Measurements from ENCODE around the gene HNRNPA3.
"Not testable (repeated sequence)": the region's sequence is repeated elsewhere in the genome, so short reads cannot be mapped to it uniquely, and the experiment has no call there.

The HNRNPA3 gene

DNA sequence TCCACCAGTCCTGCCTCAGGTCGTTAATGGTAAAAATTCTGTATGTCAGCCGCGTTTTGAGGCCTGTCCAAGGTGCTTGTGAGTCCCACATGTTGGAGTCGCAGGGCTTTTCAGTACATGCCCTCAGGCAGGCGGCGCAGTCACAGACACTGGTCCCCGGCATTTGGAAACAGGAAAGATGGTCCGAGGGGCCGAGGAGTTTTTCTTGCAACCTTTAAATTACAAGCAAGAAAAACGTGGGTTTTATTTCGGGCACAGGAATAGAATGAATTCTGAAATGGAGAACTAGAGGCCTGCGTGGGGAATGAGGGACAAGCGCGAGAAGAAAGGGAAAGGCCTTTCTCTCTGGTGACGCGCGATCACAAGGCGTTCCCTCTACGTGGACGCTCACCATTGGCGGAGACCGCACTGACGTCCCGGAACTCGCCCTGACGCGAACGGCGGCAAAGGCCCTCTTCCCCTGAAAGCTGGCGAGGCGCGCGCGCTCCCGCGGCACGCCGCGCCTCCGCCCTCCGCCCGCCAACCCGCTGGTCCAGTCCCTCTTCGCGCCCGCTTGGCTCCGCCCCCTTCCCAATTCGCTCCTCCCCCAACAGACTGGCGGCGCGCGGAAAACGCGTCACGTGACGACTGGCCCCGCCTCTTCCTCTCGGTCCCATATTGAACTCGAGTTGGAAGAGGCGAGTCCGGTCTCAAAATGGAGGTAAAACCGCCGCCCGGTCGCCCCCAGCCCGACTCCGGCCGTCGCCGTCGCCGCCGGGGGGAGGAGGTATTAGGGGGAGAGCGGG lies at the start of gene HNRNPA3:
Gene HNRNPA3, plus strand, starts transcription at position 689 of the 785 bp plus-strand sequence. Its CDS starts 6 bp downstream, at position 695.
- peak; percentile 99 for DNase-seq (ENCODE audit: low spot score)

DNA sequence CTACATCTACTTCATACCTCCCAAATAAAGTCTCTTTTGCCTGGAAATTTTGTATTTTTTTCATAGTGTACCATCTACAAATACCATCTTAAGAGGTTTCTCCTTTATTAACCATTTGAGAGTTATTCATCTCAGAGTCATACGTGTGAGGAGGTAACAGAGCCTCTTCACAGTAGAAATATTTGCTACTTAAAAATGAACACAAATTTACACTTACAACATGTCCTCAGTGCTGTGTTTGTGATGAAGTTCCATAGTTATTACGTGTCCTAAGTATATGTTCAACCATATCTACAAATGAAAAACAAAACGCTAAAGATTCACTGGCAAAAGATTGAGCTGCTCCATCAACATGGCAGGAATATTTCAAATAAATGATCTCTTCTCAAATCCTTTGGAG lies 48.5 kb upstream of the HNRNPA3 start:
- no peak for DNase-seq (ENCODE audit: low spot score)

DNA sequence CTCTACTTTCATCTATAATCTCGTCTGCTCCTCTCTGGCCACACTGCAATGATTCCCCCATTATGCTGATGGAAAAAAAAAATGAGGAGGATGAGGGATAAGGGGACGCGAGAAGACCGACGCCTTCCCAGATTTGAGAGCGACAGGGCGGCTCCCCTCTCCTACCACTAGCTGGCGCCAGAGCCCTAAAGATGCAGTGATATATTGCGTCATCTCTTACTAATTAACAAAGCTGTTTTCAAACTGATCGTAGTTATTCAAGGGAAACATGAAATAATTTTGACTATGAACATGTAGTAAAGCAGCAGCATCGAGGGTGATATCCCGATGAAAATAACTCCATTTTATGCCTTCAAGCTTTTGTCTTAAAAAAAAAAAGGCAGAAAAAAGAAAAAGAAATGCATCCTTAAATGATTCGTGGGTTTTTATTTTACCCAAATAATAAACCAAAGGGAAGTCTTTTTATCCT lies 48.0 kb upstream of the HNRNPA3 start:
- peak; percentile 71 for DNase-seq (ENCODE audit: low spot score)

DNA sequence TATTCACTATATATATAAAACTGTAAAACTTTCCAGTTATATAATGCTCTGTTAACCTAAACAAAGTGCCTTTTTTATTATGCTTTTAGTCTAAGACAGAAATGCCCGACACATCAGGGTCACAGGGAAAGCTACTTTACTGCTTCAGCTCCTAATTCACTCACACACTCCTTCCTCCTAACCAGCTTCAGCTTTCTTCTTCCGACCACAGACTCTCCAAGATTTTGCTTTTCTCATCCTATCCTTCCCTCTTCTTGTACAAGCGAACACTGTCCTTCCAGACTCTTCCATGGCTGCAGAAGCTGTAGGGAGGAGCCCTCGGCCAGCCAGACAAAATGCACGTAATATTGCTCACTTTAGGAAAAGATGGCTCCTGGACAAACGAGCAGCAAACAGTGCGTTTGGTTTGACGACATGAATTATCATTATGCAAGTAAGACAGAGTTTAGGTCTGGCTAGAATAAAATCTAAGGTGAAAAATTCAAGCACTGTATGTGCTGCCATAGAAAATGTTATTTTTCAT lies 47.5 kb upstream of the HNRNPA3 start:
- DNase-seq (ENCODE audit: low spot score): peak; percentile 32

DNA sequence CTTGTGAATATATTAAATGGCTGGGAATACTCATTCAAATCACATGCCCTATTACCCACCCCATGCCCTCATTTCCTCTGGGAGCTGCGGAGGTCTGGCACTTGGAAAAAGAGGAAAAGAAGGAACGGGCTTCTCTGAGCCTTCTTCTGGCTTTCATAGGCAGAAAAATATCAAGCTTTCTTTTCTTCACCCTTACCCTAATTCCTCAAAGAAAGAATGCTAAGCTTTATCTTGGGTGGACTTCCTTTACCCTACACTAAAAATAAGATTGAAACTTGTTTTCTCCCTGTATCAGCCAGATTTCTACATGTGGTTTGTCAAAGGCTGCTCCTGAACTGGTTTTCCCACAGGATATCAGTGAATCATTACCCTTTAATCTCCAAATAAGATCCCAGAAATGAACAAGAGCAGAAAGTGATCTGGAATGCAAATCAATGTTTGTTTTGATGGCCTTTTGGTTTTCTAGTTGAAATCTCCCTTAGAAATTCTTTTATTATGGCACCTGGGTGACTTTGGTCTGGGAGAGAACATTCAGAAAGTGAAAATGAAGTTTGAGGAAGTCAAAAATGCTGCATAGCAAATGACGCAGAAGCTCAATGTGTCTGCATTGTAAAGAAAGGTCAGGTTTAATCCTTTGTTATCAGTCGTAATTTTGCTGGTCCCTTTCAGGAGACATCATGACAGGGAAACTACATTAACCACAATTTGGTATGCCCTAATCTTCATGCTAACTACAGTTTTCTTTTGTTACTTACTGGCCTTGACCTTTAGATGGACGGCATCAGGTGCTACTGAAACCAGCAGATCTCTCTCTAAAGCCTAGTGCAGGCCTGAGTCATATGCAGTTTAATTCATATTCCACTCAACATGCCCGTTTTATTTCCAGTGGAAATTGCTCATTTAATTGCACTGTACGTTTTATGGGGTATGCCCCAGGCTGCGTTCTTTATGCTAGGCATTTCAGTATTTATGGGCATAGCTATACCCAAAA lies 46.6 kb upstream of the HNRNPA3 start:
- peak; percentile 18 for DNase-seq (ENCODE audit: low spot score)

DNA sequence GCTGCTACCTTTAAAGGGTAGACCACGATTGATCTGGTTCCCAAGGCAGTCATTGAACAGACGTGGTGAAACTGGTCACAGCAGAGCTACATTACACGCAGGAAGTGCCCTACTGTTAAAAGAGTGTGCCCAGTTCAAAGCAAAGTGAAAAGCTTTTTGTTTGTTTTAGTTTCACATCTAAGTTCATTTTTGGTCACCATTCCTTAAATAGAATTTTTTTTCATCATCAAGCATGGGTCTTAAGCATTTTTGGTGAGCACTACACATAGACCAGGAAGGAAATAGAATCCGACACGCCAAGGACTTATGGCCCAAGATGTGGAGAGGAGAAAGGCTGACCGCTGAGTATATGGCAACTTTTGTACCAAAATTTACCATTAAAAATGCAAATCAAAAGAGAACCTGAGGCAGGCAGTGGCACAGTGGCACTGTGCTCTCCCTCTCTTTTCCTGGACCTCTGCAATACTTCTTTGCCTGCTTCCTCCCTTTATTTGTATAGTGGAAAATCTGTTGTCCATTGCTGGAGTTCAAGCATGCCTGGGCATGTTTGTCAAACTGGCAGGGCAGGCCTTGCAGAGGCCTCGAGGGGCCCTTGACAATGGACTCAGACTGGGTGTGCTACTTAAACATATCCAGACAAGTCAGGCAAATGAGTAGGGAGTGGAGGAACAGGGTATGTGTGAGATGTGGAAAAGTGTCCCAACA lies 42.6 kb upstream of the HNRNPA3 start:
- DNase-seq (ENCODE audit: low spot score): no peak

DNA sequence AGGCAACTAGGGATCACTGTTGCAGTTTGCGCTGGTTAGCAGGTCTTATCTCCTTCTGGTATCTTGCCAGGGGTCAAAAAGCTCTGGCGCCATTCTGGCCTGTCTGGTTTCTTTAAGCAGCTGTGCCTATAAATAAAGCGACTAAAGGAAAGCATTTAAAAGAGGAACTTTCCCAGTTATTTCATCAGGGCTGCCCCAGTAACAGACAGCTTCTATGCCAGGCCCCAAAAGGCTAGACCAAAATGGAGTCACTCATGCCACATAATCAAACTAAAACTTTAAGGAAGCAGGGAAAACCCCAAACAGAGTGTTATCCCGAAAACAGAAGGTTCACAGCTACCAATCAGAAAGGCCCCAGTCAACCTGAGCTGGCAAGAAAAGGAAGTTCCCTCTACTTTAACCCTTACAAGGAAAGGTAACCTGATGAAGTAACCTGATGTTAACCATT lies 41.2 kb upstream of the HNRNPA3 start:
- DNase-seq (ENCODE audit: low spot score): no peak

DNA sequence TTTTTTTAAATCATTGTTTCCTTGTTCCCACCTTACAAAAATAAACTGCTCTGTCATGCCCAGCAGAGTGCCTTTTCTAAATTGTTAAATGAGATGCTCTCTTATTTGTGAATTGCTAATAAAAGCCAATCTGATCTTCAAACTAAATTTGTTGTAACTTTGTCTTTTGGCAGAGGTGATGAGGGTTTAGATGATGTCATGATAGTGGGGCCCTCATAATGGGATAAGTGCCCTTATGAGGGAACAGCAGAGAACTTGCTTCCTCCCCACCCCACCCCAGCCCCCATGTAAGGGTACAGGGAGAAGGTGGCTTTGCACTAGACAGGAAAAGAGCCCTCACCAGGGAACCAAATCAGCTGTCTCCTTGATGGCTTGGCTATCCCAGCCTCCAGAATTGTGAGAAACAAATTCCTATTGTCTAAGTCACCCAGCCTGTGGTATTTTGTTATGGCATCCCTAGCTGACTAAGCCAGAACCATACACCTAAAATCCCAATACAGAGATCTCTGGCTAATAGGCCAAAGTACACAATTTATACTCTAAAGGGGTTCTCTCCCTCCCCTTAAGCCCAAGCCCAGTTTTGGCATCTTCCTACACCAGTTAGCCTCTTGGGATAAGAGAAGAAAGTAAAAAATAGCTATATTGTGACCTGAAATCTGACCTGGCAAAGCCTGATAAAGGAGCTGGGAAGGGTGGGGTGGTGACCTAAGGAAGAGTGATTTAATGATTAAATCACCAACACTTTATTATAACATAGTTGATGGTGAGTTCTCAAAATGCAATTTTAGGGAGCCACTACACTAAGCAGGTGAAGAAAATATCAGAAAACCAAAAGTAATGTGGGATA lies 40.3 kb upstream of the HNRNPA3 start:
- peak; percentile 54 for DNase-seq (ENCODE audit: low spot score)

DNA sequence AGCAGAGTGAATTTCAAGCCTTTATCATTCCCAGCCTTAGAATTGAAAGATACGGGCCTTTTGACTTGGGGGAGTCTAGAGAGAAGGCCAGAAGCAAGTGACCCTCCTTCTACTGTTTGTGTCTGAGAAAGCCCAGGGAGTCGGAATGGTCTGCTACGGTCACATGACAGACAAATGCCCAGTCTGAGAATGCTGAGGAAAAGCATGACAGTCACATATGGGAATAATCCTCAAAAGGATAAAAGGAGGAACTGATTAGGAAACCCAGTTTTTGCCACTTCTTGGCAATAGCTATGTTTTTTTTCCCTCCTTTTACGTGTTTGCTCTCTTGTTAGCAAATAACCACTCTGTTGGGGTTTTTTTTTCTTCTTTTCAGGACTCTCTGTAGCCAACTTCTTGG lies 38.1 kb upstream of the HNRNPA3 start:
- DNase-seq (ENCODE audit: low spot score): no peak

DNA sequence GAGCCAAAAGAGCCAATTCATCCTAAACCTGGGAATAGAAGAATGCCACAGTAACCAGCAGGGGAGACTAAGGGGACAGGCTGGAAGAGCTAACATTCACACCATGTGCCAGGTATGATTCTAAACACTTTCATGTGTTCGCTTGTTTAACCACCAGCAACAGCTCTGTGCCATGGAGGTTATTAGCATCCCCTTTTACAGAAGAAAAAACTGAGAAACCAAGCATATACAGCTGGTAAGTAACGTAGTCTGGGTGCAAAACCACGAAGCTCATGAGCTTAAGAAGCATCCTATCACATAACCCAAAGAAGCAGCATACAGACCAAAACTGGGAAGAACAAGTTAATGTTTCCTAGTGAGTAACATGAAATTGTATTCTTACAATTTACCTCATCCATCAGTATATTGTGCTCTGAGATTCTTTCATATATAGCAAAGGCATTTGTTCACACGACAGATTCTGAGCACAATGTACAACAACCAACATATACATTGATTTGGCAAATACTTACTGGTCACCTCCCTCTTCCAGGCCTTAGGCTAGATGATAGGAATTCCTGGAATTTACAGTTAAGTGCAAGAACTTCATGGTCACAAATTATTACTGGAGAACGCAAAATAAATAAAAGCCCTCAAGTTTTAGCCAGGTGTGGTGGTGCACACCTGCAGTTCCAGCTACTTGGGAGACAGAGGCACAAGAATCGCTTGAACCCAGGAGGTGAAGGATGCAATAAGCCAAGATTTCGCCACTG lies 36.5 kb upstream of the HNRNPA3 start:
- no peak for DNase-seq (ENCODE audit: low spot score)

DNA sequence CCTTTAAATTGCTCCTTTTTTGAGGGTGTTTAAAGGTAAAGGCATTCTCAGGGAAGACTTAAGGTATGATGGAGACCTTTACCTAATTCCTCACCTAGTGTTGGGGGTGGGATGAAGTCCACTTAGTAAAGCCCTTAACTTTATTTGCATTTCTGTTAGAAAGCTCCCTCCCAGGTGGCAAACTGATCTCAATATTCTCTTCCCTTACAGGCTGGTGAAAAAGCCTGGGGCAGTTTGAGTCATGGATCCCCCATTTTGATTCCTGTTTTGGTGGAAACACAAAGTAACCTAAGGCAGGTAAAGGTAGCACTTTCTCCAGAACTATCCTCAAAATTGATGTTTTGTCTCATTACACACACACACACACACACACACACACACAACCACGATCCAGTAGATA lies 33.8 kb upstream of the HNRNPA3 start:
- no peak for DNase-seq (ENCODE audit: low spot score)

DNA sequence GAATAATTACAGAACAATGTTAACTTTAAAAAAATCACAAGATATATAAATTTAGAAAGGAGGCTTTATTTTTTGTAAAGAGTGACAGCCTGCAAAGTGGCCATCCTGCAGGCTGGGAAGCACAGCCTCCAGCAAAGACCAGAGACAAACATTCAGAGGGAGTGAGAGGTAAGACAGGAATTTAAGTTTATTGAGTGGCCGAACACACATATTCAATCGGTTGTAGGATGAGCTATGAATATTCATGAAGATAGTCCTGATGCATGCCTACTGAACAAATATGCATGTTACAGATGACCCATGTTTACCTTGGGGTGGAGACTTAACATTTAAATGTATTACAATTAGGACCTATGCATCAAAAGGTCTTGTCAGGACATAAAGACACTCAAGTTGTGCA lies 33.4 kb upstream of the HNRNPA3 start:
- no peak for DNase-seq (ENCODE audit: low spot score)

DNA sequence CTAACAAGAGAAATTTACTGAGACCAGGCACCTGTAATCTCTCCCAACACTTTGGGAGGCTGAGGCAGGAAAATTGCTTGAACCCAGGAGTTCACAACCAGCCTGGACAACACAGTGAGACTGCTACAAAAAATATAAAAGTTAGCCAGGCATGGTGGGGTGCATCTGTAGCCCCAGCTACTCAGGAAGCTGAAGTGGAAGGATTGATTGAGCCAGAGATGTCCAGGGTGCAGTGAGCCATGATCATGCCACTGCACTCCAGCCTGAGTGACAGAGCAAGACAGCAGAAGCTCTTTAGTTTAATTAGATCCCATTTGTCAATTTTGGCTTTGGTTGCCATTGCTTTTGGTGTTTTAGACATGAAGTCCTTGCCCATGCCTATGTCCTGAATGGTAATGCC lies 32.9 kb upstream of the HNRNPA3 start:
- not testable (repeated sequence) for DNase-seq (ENCODE audit: low spot score)

DNA sequence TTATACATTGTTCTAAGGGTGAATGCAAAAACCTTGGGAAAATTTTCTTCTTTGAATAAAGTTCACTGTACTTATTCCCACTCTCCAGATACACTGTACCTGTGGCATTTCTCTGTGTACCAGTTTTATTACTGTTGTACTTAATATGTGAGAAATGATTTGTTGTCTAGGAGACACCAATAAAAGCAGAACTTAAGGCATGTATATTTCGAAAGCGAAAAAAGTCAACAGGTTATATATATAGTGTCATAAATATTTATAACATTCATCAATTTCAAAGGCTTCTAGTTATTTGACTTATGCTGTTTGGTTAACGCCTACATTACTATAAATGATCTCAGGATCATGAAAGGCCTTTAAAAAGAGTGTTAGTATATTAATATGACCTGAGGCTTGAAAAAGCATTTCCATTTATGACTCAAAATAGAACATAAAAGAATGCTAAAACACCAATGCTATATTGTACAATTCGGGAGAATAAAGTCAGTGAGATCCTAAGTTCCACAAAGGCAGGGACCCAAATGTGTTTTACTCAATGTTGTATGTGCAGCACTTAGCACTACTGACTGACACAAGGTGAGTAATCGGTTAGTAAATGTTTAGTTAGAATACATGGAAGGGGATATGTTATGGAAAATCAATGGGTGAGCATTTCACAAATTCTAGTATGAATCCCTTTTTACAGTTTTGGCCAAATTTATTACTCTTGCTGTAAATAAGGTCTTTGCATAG lies 32.2 kb upstream of the HNRNPA3 start:
- no peak for DNase-seq (ENCODE audit: low spot score)

DNA sequence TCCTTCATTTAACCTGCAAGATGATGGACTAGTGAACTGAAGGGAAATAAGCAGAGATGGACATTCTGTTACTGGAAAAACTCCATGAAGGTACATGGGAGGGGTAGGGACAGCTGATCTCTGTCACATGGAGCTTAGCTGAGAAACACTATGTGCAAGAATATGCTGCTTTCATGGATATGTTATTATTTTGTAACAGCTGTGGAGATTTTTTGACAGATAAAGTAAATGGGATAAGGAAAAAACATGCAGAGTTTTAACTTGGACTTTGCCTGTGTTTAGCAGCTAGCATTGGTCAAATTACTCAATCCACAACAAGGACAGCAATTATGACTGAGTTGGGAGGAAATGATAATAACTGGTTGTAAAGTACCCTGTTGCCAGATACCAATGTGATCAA lies 28.7 kb upstream of the HNRNPA3 start:
- no peak for DNase-seq (ENCODE audit: low spot score)

DNA sequence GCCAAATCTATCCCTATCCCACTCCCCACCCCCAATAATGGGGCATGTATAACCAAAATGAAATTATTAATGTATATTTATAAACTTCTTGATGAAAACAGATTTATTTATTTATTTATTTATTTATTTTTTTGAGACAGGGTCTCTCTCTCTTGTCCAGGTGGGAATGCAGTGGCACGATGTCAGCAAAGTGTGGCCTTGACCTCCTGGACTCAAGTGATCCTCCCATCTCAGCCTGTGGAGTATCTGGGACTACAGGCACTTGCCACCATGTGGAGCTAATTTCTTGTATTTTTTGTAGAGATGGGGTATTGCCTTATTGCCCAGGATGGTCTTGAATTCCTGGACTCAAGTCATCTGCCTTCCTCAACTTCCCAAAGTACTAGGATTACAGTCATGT lies 28.0 kb upstream of the HNRNPA3 start:
- no peak for DNase-seq (ENCODE audit: low spot score)

DNA sequence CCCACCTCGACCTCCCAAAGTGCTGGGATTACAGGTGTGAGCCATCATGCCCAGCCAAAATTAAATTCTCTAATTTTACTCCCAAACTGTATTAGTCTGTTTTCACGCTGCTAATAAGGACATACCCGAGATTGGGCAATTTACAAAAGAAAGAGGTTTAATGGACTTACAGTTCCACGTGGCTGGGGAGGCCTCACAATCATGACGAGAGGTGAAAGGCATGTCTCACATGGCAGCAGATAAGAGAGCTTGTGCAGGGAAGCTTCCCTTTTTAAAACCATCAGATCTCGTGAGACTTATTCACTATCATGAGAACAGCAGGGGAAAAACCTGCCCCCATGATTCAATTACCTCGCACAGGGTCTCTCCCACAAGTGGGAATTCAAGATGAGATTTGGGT lies 26.6 kb upstream of the HNRNPA3 start:
- DNase-seq (ENCODE audit: low spot score): not testable (repeated sequence)

DNA sequence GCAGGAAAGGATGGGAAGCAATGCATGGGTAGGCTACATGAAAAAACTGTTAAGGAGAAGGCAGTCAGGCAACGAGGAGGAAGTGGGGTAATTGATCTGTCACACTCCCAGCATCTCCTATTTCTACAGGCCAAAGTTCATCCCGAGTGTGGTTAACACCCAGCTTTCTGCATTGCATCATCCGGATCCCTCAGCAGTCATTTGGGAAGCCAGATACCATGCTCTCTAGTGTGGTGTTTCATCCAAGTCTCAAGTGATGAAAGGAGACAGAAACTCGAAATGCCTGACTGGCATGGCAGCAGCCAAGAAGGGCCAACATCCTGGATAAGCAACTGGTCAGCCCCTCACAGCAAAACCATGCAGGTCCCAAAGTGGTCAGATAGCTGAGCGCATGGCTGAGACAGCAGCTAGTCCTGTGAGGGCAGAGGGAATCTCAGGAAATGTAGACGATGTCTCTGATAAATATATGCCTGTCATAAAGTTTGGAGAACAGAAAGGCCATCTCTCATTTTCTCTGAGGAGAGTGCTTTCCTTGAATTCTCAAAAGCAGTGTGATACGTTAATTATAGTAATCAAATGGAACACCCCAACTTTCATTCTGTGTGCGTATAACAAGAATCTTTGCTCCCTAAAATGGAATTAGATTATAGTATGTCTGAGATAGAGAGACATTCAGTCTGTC lies 24.8 kb upstream of the HNRNPA3 start:
- DNase-seq (ENCODE audit: low spot score): peak; percentile 67

Measured in GM03348 (cell line).